H1 (cell line): ENCODE results near the gene PTPRT. TPM values are rescaled to one million over a fixed set of nuclear protein-coding genes. Genes with fewer than 3 reads are reported as not detected.

Experiments
- BCL11A ChIP-seq, 2 experiments: IDR thresholded peaks; one replicate each; pipeline ENCODE4 v1.6.1; 2011; ENCODE audit warnings: low read depth in 2 of 2, low read length in 2 of 2, mild to moderate bottlenecking in 2 of 2
- KDM4A ChIP-seq: IDR thresholded peaks from one replicate; pipeline ENCODE4 v1.7.1; 2012; ENCODE audit warnings: low read depth, mild to moderate bottlenecking, moderate library complexity, low read length, inconsistent platforms; ENCODE audit not compliant: severe bottlenecking
- SUZ12 ChIP-seq: fragments of 200-600 bp; sonication (generic); IDR thresholded peaks from 2 replicates; pipeline ENCODE4 v1.6.1; 2012; ENCODE audit warnings: mild to moderate bottlenecking, inconsistent platforms, low read length, moderate library complexity, mixed read lengths
- TCF12 ChIP-seq: IDR thresholded peaks from 2 replicates; pipeline ENCODE4 v1.6.1; 2011; ENCODE audit warnings: low read depth, mild to moderate bottlenecking, low read length
- polyA plus RNA-seq, 7 experiments: library from polyadenylated mRNA; depleted of rRNA in 3 of 7; stranded (reverse) in 5 of 7; unstranded in 2 of 7; fragments of >200 nt in 5 of 7; fragments of 200-250 nt in 2 of 7; gene quantifications; 1 replicate in 5 of 7; 2 replicates in 1 of 7; 4 replicates in 1 of 7; pipeline versions ENCODE4 v1.2.1 to v1.2.3, GENCODE V29; 2011 to 2013; ENCODE audit warnings: missing spikeins in 2 of 7, mixed read lengths in 2 of 7
- total RNA-seq: library from RNA; stranded (reverse); fragmentation: NEBNext Ultra II Directional; extraction: Animal tissue kit (Norgen Biotek cat#: 25700); gene quantifications from 2 replicates; pipeline ENCODE4 v1.2.1, GENCODE V29; 2021

PTPRT gene
- total and polyA plus RNA-seq, 2 of the 8 experiments (the other 6 are each of a cell fraction or from before 2014, with no cell fraction given): 0.33 to 1.8 TPM

DNA sequence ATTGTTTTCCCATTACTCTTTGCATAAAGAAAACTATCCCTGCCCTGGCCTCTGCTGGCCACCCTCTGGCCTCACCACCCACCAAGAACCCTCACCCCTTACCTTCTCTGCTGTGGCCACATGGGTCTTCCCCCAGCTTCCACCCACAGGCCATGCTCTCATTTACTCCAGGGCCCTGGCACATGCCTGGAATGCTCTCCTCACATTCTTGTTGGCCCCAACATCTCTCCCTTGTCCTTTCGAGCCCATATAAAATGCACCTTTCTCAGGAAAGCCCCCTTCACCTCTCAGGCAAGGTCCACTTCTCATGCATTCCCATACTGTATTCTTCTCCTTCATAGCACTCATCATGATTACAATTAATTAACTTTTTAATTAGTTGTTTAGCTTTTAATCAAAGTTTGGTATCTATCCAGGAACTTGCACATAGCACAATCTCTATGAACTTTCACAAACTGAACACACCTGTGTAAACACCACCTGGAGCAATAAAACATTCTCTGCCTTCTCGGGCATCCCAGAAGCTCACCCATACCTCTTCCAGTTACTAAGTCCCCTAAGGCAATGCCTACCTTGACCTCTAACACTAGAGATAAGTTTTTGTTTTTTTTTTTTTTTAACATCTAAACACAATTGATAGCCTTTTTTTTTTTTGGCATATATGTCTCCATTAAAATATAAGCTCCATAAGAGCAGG is 617.2 kb downstream of the PTPRT start (continued):
- TF ChIP-seq KDM4A (no peak), SUZ12 (no peak), BCL11A (IDR thresholded peaks at IDR 0.05; ENCODE audit: low read depth in 2 of 2, low read length in 2 of 2) (no peak), TCF12 (no peak)
